Measurements from ENCODE around the gene TRERF1. TPM values are rescaled to one million over a fixed set of nuclear protein-coding genes. Genes with fewer than 3 reads are reported as not detected.

The TRERF1 gene
- total RNA-seq, 1 experiment from 2014 or later = 9.7 TPM

DNA sequence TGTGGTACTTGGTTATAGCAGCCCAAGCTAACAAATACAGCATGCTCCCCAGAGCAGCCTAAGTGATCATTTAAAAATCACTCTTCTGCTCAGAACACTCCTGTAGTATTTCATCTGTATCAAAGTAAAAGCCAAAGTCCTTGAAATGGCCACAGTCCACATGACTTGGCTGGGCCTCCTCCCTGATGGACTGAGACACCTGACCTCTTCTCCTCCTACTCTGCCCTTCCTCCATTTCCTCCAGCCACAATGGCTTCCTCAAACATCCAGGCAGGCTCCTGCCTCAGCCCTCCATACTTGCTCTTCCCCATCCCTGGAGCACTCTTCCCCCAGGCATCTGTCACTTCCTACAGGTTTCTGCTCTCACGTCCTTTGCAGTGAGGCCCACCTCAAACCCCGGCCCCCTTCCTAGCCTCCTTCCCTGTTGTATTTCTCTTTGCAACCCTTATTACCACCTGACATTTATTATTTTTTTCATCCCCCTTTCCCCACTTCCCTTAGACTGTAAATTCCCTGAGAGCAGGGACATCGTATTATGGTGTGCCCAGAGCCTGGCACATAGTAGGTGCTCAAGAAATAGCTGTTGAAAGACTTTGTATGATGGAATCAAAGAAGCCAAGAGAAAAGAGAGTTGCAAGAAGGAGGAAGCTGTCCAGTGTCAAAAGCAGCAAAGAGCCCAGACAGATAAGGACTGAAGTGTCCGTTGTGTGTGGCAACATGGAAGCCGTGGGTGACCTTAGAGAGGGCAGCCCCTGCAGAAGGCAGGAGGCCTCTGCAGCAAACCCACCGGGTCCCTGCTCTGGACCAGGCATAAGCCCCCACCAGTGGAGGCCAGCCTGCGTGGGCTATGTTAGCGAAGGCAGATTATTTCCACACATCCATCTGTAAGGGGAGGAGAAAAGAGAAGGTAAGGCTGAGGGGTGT is 87.5 kb downstream of the TRERF1 start:
- Histone ChIP-seq H3K36me3 (replicated peaks; ENCODE audit: control insufficient read depth, insufficient read depth, low read length) (no peaks in the 10 kb centered on the region), H3K4me3 (ENCODE audit: insufficient read depth, low read depth, low read length) (no peak overlapping the region), H3K27me3 (ENCODE audit: control insufficient read depth, insufficient read depth, low read length) (no peaks in the 10 kb centered on the region)
- no peak for DNase-seq

DNA sequence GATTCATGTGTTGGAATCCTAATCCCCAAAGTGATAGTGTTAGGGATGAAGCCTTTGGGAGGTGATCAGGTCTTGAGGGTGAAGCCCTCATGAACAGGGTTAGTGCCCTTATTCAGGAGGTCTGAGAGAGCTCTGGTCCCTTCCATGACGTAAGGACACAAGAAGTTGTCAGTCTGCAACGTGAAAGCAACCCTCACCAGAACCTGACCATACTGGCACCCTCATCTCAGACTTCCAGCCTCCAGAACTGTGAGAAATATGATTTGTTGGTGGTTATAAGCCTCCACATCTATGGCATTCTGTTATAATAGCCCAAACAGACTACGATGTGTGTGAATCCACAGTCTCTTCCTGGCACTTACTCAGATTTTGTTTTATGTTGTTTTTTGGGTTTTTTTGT is 90.7 kb downstream of the TRERF1 start:
- Histone ChIP-seq H3K36me3 (replicated peaks; ENCODE audit: control insufficient read depth, insufficient read depth, low read length) (no peaks in the 10 kb centered on the region; the same call in 1 of the 2 replicates), H3K27me3 (ENCODE audit: control insufficient read depth, insufficient read depth, low read length) (no peaks in the 10 kb centered on the region), H3K4me3 (ENCODE audit: insufficient read depth, low read depth, low read length) (no peak overlapping the region)
- no peak for DNase-seq

DNA sequence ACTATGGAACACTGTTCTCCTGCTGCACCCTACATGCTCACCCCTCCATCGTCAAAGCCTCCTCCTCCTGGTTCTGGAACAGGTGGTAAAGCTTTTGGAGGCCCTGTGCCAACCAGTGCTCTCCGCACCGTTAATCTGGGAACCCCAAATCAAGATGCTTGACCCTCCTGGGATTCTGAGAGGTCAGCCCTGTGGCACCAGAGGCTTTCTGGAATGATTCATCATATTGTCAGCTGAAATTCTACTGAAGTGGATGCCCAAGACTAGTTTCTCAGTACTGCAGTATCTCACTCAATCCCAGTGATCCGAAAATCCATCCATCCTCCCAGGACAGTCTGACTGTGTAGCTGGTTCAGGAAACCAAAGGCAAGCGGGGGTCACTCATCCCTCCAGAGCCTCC is 92.7 kb downstream of the TRERF1 start:
- no peaks in the 10 kb centered on the region for H3K27me3 ChIP-seq (ENCODE audit: control insufficient read depth, insufficient read depth, low read length)
- no peak for DNase-seq
- H3K4me3 ChIP-seq (ENCODE audit: insufficient read depth, low read depth, low read length) = no peak overlapping the region
- no peaks in the 10 kb centered on the region; the same call in 1 of the 2 replicates for H3K36me3 ChIP-seq (replicated peaks; ENCODE audit: control insufficient read depth, insufficient read depth, low read length)

DNA sequence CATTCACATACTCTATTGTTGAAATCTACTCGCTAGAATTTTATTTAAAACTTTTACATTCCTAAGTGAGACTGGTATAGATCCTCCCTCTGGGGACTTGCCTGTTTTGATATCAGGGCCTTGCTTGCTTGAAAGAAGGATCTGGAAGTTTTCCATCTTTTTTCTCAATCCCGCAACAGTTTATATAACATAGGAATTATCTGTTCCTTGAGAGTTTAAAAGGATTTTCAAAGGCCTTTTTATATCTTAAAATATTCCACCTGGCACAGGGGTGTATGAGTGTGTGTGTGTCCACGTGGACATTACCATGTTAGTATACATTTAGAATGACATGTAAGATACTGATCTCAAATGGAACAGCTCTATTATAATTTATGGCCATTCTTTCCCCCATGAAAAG is 96.3 kb downstream of the TRERF1 start:
- Histone ChIP-seq H3K36me3 (replicated peaks; ENCODE audit: control insufficient read depth, insufficient read depth, low read length) (no peaks in the 10 kb centered on the region; the same call in 1 of the 2 replicates), H3K27me3 (ENCODE audit: control insufficient read depth, insufficient read depth, low read length) (no peaks in the 10 kb centered on the region), H3K4me3 (ENCODE audit: insufficient read depth, low read depth, low read length) (no peak overlapping the region)
- no peak for DNase-seq

DNA sequence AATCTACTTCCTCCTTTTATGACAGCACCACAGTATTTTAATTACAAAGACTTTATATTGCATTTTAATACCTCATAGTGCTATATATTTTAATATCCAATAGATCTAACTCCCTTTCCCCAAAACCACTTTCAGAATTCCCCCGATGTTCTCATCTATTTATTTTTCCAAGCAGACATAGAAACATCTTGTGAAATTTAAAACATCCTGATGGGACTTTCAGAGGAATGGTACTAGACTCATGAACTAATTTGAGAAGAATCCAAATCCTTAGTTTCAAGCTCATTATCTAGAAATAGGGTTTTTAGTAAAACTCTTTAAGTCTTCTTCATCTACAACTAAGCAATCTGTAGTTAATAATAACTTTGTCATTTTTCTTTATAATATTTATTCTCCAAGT is 97.0 kb downstream of the TRERF1 start:
- DNase-seq = no peak
- Histone ChIP-seq H3K36me3 (replicated peaks; ENCODE audit: control insufficient read depth, insufficient read depth, low read length) (no peaks in the 10 kb centered on the region; the same call in 1 of the 2 replicates), H3K4me3 (ENCODE audit: insufficient read depth, low read depth, low read length) (no peak overlapping the region), H3K27me3 (ENCODE audit: control insufficient read depth, insufficient read depth, low read length) (no peaks in the 10 kb centered on the region)

DNA sequence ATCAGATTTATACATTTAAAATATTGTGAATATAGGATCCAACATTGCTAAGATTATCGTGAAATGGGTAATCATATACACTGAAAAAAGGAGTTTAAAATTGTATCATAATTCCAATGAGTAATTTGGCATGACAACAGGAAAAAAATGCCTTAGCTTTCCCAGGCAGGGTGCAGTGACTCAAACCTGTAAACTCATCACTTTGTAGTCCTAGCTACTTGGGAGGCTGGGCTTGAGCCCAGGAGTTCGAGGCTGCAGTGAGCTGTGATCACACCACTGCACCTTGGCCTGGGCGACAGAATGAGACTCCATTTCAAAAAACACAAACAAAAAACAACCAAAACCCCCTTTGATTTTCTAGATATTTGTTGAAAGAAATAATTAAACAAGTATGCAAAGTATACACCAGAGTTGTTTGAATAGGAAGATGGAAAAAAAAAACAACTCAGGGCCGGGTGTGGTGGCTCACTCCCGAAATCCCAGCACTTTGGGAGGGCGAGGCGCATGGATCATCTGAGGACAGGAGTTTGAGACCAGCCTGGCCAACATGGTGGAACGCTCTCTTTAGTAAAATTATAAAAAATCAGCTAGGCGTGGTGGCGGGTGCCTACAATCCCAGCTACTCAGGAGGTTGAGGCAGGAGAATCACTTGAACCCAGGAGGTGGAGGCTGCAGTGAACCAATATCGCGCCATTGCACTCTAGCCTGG is 98.7 kb downstream of the TRERF1 start:
- DNase-seq = no peak
- Histone ChIP-seq H3K27me3 (ENCODE audit: control insufficient read depth, insufficient read depth, low read length) (no peaks in the 10 kb centered on the region), H3K4me3 (ENCODE audit: insufficient read depth, low read depth, low read length) (no peak overlapping the region), H3K36me3 (replicated peaks; ENCODE audit: control insufficient read depth, insufficient read depth, low read length) (no peaks in the 10 kb centered on the region)

DNA sequence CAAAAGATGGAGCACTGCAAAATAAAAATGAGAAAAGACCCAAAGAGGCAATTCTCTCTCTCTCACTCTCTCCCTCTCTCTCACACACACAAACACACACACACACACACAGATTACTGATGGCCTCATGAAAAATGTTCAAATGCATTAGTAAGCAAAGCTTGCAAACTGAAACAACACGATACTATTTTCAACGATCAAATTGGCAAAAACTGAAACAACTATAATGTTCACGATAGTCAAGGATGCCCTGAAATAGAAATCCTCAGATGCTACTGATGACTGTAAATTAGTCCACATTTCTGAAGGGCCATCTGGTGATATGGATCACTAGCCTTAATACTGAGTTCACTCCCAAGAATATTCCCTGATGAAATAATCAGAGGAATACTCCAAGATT is 100.8 kb downstream of the TRERF1 start:
- DNase-seq = no peak
- Histone ChIP-seq H3K36me3 (replicated peaks; ENCODE audit: control insufficient read depth, insufficient read depth, low read length) (no peaks in the 10 kb centered on the region), H3K27me3 (ENCODE audit: control insufficient read depth, insufficient read depth, low read length) (no peaks in the 10 kb centered on the region), H3K4me3 (ENCODE audit: insufficient read depth, low read depth, low read length) (no peak overlapping the region)

DNA sequence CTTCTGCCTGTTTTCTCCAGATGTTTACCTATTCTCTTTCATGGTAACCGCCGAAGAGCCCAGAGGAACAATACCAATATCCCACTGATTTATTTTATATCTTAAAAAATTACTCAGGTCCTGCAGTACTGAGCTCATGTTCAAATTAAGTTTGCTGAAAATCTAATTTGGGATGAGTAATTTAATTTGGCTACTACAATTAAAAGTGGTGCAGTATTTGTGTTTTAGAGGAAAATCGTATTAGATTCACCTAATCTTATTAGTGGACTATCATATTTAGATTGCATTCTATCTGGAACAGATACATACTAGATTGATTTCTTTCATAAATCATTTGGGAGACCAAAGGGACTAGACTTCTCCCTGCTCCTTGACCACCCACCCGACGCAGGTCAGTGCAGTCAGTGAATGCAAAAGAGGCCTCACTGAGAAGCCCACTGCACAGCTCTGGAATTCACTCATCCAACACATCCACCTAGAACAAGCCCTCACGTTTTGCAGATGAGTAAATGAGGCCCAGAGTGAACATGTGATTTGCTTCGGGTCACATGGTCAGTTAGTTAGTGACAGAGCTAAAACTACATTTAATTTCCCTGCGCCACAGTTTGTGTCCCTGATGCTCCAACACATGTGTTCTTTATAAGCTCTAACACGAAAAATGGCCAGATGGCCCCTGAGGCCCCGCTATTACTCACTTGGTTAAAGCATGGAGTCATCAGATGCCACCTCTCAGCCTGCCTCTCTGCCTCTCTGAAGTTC is 101.8 kb downstream of the TRERF1 start:
- H3K27me3 ChIP-seq (ENCODE audit: control insufficient read depth, insufficient read depth, low read length) = no peaks in the 10 kb centered on the region
- H3K4me3 ChIP-seq (ENCODE audit: insufficient read depth, low read depth, low read length) = no peak overlapping the region
- DNase-seq = no peak
- H3K36me3 ChIP-seq (replicated peaks; ENCODE audit: control insufficient read depth, insufficient read depth, low read length) = no peaks in the 10 kb centered on the region

DNA sequence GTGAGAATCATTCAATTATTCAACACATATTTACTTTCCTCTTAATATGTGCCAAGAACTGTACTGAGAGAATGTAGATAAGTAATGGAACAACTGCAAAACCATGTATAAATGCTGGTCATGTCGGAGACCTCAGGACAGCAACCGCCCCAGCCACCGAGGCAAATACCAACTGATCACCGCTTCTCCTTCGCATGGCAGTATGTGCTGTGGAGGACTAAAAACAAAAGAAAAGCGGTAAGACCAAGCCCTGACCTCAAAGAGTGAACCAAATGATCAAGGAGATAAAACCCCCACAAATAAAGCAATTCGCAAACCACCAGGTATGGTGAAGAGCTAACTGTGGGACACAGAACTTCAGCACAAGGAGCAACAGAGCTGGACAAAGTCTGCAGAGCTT is 104.3 kb downstream of the TRERF1 start:
- no peak for DNase-seq
- H3K4me3 ChIP-seq (ENCODE audit: insufficient read depth, low read depth, low read length) = no peak overlapping the region
- no peaks in the 10 kb centered on the region for H3K36me3 ChIP-seq (replicated peaks; ENCODE audit: control insufficient read depth, insufficient read depth, low read length)
- no peaks in the 10 kb centered on the region for H3K27me3 ChIP-seq (ENCODE audit: control insufficient read depth, insufficient read depth, low read length)

DNA sequence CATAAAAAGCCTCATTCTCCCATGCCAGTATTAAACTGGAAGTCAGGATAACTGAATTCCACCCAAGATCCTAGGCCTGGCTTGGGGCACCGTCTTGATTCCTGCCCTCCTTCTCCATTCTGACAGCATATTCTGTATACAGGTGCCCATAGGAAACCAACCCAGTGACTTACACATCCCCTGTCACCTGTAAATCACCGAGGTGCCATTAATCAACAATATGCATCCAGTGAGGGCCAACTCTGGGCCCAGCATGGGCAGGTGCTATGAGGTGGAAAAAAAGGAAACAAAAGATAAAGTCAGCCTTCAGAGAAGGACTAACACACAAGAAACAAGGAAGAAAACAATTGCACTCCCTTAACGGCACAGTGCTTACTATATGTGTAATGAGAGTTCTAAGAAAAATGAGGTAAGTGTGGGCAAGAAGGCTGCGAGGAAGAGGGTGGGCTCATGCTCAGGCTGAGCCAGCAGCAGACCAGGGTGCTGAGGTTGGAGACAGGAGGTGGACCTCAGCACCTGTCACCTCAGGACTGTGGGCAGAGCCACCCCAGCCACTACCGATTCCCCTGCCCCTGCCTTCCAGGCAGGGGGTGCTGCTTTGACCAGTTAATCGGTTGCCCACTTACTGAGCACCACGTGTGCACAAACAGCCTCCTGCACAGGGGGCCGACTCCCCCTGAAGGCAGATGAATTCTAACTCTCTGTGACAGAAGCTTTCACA is 105.9 kb downstream of the TRERF1 start:
- Histone ChIP-seq H3K27me3 (ENCODE audit: control insufficient read depth, insufficient read depth, low read length) (no peaks in the 10 kb centered on the region), H3K36me3 (replicated peaks; ENCODE audit: control insufficient read depth, insufficient read depth, low read length) (no peaks in the 10 kb centered on the region), H3K4me3 (ENCODE audit: insufficient read depth, low read depth, low read length) (no peak overlapping the region)
- no peak for DNase-seq

DNA sequence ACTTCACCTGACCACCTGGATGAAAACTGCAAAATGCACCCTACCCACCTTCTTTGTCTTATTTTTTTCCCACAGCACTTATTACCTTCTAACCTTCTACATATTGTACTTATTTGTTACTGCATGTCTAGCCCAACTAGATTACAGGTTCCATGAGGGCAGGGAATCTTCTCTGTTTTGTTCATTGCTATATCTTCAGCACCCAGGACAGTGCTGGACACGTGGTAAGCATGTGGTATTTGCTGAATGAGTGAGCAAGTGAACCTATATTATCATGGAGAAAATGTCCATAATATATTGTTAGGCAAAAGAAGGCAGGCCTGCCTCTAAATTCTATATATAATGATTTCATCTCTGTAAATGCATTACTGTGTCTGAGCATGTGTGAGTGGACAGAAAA is 107.0 kb downstream of the TRERF1 start:
- no peak overlapping the region for H3K4me3 ChIP-seq (ENCODE audit: insufficient read depth, low read depth, low read length)
- H3K27me3 ChIP-seq (ENCODE audit: control insufficient read depth, insufficient read depth, low read length) = no peaks in the 10 kb centered on the region
- DNase-seq = no peak
- no peaks in the 10 kb centered on the region for H3K36me3 ChIP-seq (replicated peaks; ENCODE audit: control insufficient read depth, insufficient read depth, low read length)

DNA sequence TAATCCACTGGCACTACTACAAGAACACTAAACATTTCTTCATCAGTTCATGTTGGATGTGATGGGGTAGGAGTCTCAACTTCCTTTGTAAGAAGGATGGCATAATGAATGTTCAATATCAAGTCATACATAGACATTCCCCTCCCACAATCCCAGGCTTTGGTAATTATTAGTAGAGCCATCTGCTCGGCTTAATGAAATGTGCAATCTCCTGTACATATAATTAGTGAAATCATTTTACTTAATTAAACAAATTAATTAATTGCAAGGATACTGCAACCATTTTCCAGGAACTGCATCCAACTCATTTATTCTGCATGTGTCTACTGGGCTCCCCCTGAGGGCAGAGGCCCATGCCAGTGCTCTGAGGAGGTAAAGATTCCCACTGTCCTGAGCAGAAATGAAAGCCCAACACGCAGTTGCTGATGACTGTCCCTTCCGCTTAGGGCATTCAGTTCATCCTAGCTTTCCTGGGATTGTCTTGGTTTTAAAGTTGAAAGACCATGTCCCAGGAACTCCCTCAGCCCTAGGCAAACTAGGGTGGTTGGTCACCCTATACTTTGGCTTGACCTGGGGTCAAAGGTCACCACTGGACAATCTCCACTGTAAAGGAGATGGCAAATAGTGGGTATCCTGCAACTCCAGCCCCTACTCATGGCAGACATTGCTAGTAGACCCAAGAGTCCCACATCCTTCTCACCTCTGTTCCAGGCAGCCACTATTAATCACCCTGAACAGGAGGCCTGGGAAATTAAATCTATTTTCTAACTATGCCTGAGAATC is 109.8 kb downstream of the TRERF1 start:
- no peak overlapping the region for H3K4me3 ChIP-seq (ENCODE audit: insufficient read depth, low read depth, low read length)
- DNase-seq = no peak
- H3K27me3 ChIP-seq (ENCODE audit: control insufficient read depth, insufficient read depth, low read length) = no peaks in the 10 kb centered on the region
- no peaks in the 10 kb centered on the region for H3K36me3 ChIP-seq (replicated peaks; ENCODE audit: control insufficient read depth, insufficient read depth, low read length)

DNA sequence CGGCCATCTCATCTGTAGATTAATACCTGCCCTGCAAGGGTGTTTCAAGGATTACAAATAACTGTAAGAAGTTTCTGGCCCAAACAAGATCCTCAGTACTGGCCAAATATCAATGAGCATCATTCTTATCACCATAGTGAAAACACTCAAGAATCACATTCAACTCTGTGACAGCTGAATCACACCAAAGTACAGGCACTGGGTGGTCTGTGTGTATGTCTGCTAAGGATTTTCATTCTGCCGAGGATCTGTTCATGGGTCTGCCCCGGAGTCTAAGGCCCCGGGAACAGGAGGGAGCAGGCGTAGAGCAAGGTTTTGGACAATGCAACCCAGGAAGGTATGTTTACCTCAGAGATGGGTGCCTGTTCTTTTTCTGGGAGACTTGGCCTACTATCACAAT is 110.5 kb downstream of the TRERF1 start:
- H3K4me3 ChIP-seq (ENCODE audit: insufficient read depth, low read depth, low read length) = no peak overlapping the region
- H3K36me3 ChIP-seq (replicated peaks; ENCODE audit: control insufficient read depth, insufficient read depth, low read length) = no peaks in the 10 kb centered on the region
- H3K27me3 ChIP-seq (ENCODE audit: control insufficient read depth, insufficient read depth, low read length) = no peaks in the 10 kb centered on the region
- DNase-seq = no peak

Measured in H7 (cell line).